ENCODE measurements around the gene SGMS2. TPM values are rescaled to one million over a fixed set of nuclear protein-coding genes. Genes with fewer than 3 reads are reported as not detected.
"Not testable (repeated sequence)": the region's sequence is repeated elsewhere in the genome, so short reads cannot be mapped to it uniquely, and the experiment has no call there.

SGMS2 gene
- total RNA-seq, 3 donors from 2014 or later: 47.2 to 76.7 (median 56.3) TPM

DNA sequence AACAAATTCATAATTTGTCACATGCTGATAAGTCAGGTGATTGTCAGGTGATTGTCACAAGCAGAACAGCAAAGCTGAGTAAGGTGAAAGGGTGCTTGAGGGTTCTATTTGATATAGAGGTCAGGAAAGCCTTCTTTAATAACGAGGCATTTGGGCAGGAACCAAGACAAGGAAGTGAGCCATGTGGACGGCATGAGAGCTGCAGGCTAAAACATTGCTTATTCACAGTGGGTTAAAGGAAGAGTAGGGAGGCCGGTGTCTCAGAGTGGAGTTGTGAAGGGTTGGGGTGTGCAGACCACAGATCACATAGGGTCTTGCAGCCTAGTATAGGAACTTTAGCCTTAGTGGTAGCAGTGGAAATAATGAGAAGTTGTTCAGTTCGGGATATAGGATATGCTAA, 75.3 kb downstream of the SGMS2 start:
- no peak overlapping the region for H3K27ac ChIP-seq
- H3K9me3 ChIP-seq: no peaks in the 10 kb centered on the region
- H3K4me1 ChIP-seq: no peaks in the 10 kb centered on the region
- H3K36me3 ChIP-seq: no peaks in the 10 kb centered on the region
- no peaks in the 10 kb centered on the region for H3K27me3 ChIP-seq
- no peak for DNase-seq (ENCODE audit: low spot score in 2 of 2)
- no peak overlapping the region for H3K4me3 ChIP-seq
- TF ChIP-seq POLR2AphosphoS5 (IDR thresholded peaks at IDR 0.05): no peak
- TF ChIP-seq, protein P1, sequence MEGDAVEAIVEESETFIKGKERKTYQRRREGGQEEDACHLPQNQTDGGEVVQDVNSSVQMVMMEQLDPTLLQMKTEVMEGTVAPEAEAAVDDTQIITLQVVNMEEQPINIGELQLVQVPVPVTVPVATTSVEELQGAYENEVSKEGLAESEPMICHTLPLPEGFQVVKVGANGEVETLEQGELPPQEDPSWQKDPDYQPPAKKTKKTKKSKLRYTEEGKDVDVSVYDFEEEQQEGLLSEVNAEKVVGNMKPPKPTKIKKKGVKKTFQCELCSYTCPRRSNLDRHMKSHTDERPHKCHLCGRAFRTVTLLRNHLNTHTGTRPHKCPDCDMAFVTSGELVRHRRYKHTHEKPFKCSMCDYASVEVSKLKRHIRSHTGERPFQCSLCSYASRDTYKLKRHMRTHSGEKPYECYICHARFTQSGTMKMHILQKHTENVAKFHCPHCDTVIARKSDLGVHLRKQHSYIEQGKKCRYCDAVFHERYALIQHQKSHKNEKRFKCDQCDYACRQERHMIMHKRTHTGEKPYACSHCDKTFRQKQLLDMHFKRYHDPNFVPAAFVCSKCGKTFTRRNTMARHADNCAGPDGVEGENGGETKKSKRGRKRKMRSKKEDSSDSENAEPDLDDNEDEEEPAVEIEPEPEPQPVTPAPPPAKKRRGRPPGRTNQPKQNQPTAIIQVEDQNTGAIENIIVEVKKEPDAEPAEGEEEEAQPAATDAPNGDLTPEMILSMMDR (IDR thresholded peaks at IDR 0.05): no peak
- intact Hi-C loops (cut with DNase I; ENCODE audit: low total_unique reads): no loop called here

DNA sequence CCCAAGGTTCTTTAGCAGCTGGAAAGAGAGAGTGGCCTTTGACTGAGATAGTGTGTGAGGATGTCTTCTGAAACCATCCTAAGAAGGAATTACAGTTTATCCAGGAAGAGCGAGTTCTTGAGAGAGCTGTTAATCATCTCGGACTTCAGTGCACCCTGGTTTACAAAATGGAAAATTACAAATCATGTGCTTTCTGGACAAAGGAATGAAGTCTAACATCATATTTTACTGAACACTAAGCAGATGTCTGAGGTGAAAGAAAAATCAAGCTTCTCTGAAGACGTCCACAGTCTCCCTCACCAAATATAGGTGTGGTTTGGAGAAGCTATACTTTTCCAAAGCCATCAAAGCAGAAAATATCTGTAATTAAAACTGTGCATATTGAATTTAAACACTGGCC, 75.8 kb downstream of the SGMS2 start:
- Histone ChIP-seq H3K27me3 (no peaks in the 10 kb centered on the region), H3K4me3 (no peak overlapping the region), H3K27ac (no peak overlapping the region), H3K9me3 (no peaks in the 10 kb centered on the region), H3K36me3 (no peaks in the 10 kb centered on the region), H3K4me1 (no peaks in the 10 kb centered on the region)
- DNase-seq (ENCODE audit: low spot score in 2 of 2): no peak
- TF ChIP-seq POLR2A (IDR thresholded peaks at IDR 0.05) (no peak), POLR2AphosphoS5 (IDR thresholded peaks at IDR 0.05) (no peak)
- TF ChIP-seq, protein P1 (IDR thresholded peaks at IDR 0.05): no peak
- intact Hi-C loops (cut with DNase I; ENCODE audit: low total_unique reads): no loop called here

DNA sequence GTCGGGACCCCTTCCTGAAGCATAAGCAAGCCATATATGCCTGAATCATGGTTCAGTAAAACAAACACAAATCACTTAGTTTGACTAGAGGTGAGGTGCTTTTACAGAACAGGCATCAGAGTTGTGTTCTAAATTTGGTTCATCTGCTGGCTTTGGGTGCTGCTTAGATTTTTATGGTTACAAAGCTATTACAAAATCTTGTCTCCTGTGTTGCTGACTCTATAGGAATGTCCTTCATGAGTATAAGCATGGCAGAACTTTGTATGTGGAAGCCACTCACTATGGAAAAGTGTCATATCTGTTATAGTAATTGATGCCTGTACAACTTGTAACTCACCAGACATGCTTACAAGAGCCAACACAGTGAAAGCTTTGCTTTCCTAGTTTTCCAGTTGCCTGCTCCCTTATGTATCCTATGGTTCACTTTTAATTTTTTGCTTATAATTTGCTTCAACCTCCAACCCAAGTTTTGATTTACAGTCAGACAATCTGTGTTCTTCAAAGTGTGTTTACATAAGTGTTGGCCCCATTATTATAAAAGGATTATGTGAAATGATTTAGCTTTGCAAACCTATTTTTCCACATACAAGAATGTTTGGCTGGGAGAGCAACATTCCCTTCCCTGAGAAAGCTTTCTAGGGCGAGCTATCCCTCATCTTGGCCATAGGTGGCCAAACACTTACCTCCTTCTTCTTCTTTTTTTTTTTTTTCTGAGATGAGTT, 76.6 kb downstream of the SGMS2 start:
- intact Hi-C loops (cut with DNase I; ENCODE audit: low total_unique reads): no loop called here
- no peaks in the 10 kb centered on the region for H3K27me3 ChIP-seq
- TF ChIP-seq POLR2AphosphoS5 (IDR thresholded peaks at IDR 0.05) (no peak), POLR2A (IDR thresholded peaks at IDR 0.05) (no peak)
- TF ChIP-seq, protein P1 (IDR thresholded peaks at IDR 0.05): no peak
- H3K9me3 ChIP-seq: no peaks in the 10 kb centered on the region
- H3K4me1 ChIP-seq: no peaks in the 10 kb centered on the region
- H3K36me3 ChIP-seq: no peaks in the 10 kb centered on the region
- H3K27ac ChIP-seq: no peak overlapping the region
- no peak for DNase-seq (ENCODE audit: low spot score in 2 of 2)
- no peak overlapping the region for H3K4me3 ChIP-seq

DNA sequence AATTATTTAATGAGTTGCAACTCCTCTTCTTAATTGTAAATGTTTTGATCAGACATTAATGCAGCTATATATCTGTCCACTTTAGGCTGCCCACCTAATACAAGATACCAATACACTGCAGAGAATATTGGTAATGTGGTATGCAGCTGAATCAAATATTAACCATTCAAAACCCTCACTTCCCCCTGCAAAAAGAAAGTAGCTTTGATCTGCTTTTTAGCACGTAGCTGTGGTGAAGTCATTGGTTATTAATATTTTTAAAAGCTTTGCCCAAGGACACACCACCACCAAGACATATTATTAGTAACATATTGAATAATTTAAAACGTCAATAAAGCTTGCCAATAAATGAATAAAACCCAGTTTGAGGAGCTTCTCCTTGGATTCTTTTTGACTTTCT, 78.0 kb downstream of the SGMS2 start:
- Histone ChIP-seq H3K27me3 (no peaks in the 10 kb centered on the region), H3K9me3 (no peaks in the 10 kb centered on the region), H3K4me1 (no peaks in the 10 kb centered on the region), H3K36me3 (no peaks in the 10 kb centered on the region), H3K4me3 (no peak overlapping the region), H3K27ac (no peak overlapping the region)
- TF ChIP-seq POLR2AphosphoS5 (IDR thresholded peaks at IDR 0.05): no peak
- TF ChIP-seq, protein P1 (IDR thresholded peaks at IDR 0.05): no peak
- no peak for TF ChIP-seq POLR2A (IDR thresholded peaks at IDR 0.05)
- no peak for DNase-seq (ENCODE audit: low spot score in 2 of 2)
- intact Hi-C loops (cut with DNase I; ENCODE audit: low total_unique reads): no loop called here

DNA sequence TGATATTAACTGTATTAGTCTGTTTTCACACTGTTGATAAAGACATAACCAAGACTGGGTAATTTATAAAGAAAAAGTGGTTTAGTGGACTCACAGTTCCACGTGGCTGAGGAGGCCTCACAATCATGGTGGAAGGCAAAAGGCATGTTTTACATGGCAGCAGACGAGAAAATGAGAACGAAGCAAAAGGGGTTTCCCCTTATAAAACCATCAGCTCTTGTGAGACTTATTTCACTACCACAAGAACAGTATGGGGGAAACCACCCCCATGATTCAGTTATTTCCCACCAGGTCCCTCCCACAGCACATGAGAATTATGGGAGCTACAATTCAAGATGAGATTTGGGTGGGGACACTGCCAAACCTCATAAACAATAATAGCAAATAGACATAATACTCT, 80.3 kb downstream of the SGMS2 start:
- H3K27me3 ChIP-seq; H3K27ac ChIP-seq; H3K36me3 ChIP-seq; DNase-seq (ENCODE audit: low spot score in 2 of 2); intact Hi-C loops (cut with DNase I; ENCODE audit: low total_unique reads); H3K4me3 ChIP-seq; H3K9me3 ChIP-seq; H3K4me1 ChIP-seq: not testable (repeated sequence)

Measured in breast epithelium (tissue), 4 donors.